Globus pallidus (tissue), 1 donor: ENCODE results near the gene MRPL40.
"Not testable (repeated sequence)": the region's sequence is repeated elsewhere in the genome, so short reads cannot be mapped to it uniquely, and the experiment has no call there.

Source experiments
- DNase-seq: peaks from one replicate; pipeline ENCODE4 v3.0.0-alpha.2; 2015; ENCODE audit warnings: low spot score

MRPL40 gene

DNA sequence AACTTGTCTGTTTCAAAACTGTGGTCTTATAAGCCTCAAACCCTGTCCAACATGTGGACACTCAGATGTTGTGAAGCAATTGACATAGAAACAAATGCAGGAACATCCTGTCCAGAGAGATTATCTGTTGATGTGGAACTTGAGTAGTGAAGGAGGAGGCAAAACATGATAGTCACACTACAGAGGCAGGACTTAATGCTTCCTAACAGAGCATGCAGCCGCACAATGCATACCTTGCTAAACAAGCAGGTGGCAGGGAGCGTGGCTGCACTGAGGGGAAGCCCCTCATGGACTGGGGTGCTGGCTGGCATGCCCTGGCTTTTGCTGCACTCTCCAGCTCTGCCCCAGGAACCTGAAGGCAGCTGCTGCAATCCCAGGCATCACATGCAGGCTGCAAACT, 9.8 kb downstream of the MRPL40 start:
- no peak for DNase-seq

DNA sequence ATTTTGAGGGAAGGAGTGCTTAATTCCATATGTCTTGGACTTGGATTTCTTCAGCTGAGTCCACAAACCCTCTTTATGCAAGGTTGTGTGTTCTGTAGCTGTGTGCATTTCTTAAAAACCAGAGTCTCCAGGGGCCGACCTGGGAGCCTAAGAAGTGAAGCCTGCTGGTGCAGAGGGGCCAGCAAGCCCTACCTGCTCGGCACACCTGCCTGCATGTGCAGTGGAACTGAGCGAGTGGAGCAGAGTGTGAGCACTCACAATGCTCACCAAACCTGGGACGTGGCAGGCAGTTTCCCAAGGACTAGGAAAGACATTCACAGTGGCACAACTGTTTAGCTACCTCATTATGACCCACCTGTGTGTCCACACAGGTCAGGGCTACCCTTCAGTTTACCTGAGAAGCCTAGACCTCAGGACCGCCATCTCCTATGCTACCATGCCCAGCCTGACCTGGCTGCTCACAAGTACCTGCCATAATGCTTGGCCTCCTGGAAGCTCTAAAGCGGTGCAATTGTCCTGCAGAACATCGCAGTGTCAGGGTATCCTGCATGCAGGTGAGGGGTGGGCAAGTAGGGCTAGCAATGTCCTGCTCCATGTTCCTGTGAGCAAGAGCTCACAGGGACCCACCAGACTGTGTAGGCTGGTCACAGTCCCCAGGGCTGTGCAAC, 11.3 kb downstream of the MRPL40 start:
- no peak for DNase-seq

DNA sequence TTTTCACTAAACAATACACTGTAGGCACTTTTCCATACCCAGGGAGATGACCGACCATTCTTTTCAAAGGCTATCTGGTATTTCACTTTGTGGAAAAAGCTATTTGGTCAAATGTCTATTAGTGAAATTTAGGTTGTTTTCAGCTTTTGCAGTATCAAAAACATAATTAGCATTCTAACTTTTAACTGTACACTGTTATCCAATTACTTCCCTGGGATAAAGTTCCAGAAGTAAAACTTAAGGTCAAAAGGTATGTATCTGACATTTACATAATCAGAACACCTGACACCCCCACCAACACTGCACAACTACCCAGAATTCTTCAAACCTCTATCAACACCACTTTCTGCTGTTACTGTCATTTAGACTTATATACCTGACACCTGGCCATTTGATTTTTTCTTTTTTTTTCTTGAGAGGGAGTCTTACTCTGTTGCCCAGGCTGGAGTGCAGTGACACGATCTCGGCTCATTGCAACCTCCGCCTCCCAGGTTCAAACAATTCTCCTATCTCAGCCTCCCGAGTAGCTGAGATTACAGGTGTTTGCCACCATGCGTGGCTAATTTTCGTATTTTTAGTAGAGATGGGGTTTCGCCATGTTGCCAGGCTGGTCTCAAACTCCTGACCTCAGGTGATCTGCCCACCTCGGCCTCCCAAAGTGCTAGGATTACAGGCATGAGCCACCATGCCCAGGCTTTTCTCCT, 13.1 kb downstream of the MRPL40 start:
- not testable (repeated sequence) for DNase-seq

DNA sequence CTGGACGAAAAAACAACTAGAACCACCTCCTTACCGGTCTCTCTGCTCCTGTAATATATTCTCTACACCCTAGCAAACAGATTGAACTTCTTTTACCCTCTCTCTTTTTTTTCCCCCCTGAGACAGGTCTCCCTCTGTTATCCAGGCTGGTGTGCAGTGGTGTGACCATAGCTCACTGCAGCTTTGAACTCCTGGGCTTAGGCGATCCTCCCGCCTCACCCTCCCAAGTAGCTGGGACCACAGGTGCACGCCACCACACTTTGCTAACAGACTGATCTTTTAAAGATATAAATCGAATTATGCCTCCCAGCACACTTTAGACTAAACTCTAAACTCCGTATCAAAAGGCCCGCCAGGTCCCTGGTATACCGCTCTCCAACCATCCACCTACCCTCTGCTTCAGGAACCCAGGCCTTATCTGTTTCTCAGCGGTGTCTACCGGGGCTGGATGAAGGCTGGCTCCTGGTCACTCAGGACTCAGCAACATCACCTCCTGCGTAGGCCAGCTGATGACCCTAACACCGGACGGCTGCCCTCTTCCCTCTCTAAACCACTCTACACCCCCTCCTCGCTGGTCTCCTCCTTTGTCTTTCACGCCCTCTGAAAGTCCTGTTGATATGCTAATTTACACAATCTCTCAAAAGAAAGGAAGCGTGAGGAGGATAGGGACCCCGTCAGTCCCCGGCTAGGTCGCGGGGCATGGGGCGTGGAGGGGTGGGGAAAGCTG, 14.4 kb downstream of the MRPL40 start:
- no peak for DNase-seq

DNA sequence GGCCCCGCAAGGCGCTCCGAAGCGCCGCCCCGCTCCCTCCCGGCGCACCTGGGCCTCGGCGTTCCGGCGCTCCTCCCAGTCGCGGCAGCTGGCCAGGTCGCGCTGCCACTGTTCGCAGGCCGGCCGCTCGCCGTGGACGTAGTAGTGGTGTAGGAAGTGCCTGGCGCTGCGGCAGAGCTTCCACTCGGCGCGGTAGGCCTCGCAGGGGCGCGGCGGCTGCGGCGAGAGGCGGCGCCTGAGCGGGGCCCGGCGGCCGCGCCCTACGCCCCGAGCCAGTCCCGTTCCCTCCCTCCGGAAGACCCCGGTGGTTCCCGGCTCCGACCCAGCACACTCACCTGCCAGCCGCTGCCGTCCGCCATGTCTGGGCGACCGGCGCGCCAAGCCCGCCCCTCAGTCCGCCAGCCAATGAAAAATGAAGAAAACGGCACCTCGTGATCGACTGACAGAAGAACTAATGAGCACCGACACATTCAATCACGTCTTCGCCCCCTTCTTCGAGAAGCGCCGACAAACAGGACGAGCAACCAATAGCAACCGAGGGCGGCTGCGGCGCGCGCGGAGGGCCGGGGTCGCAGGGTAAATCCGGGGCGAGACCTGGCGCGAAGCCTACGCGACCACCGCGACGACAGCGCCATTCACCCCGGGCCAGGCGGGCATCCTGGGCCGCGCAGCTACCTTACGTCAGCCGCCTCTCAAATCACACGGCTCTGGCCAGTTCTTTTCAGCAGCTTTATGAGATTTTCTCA, 15.2 kb downstream of the MRPL40 start, which contains the start of gene C22orf39:
Gene C22orf39, minus strand, starts transcription at position 382 of the 746 bp plus-strand sequence. Its CDS starts 23 bp downstream, at position 359.
- DNase-seq = peak; percentile 95

DNA sequence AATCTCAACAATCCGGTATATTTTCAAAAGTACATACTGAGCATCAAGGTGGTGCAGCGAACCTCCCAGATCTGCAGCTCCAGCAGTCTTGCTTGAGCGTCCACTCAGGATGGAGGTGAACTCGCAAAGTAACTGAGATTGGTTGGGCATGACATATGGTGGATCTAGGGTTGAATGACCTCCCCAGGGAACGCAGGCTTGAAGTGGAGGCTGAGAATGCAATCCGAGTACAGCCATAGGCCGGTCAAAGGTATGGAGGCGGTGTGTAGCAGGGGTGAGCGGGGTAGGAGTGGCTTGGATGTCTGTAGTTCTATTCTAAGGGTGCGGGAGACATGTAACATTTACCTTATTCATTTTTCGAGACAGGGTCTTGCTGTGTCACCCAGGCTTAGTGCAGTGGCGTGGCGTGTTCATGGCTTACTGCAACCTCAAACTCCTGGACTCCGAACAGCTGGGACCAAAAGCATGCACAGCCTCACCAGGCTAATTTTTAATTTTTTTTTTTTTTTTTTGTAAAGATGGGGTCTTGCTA, 15.8 kb downstream of the MRPL40 start:
- peak; percentile 31 for DNase-seq

DNA sequence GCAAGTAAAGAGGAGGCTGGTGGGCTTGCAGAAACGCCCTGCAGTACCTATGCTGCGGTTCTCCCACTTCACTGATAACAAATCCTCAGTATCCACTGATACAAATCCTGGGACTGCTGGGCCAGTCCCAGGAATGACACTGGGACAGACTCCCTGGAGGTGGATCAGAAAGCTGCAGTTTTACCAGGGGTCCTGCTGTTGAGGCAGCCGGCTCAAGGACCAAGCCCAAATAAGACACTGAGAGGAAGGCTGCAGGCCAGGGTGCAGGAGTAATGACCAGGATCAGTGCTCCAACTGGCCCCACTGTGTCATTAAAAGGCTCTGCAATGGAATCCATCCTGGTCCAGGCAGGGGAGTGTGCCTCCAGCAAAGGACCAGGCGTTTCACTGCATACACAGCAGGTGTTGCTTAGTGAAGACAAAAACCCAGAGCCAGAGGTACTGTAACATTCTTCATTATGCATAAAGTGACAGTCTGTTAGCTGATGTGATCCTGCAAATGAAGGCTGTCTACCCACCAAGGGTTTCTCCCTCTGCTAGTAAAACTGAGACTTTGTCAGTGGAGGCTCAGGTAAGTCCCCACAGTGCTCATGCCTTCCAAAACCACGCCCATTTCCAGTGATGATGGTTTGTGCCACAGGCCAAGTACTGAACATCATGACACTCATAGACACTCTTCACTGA, 16.5 kb downstream of the MRPL40 start:
- no peak for DNase-seq

DNA sequence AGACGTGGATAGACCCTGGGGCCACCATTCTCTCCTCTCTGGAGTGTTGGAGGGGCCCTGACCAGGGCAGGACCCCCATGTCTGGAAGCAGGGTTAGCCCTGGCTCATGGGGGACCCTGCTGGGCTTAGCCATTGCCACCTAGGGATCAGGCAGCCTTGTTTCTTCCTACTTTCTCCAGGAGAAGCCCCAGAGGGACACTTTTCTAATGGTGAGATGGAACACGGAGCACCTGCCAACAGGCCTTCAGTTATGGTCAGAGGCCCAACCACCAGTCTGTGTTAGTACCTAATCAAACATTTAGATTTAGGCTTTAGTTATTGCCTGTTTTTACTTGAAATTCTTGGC, 17.1 kb downstream of the MRPL40 start:
- no peak for DNase-seq

DNA sequence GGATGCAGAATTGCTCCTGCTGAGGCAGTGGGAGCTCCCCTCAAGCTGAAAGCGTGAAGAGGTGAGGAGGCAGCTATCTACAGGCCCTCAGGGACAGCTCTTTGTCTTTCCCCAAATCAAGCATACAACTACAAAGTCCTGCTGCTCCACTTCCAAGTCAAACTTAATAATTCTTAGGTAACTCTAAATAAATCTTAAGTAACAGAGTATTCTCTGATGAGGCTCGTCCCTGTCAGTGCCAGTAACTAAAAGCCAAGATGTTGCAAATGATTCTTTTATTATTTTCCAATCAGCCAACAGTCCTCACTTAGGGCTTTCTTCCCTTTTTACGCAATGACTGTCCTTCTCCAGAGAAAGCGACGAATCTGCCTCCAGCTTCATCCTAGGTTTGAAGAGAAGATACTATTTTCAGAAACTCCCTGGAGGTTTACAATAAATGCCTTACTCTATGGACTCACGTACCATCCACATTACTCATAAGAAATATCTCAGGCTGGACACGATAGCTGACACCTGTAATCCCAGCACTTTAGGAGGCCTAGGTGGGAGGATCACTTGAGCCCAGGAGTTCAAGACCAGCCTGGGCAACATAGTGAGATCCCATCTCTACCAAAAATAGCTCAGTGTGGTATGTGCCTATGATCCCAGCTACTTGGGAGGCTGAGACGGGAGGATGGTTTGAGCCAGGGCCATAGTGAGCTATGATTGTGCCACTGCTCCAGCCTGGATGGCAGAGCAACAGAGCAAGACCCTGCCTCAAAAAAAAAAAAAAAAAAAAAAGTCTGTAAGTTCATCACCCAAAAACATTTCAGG, 18.2 kb downstream of the MRPL40 start:
- DNase-seq = no peak

DNA sequence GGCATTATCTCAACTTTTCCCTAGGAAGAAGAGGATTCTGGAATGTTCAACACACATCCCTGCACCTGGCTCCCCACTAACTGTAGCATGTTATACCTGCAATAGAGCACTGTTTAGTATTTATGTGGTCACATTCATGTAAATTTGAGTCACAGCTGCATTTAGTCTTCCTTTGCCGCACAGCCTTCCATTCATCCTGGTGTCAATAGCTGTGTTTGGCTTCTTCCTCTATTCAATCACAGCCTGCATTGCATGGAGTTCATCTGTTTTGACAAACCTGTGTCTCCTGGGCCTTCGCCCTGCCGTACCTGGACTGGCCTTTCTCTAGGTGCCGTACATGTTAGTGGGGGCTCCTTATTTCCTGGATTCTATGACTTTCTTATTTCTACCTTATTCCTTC, 19.2 kb downstream of the MRPL40 start:
- no peak for DNase-seq

DNA sequence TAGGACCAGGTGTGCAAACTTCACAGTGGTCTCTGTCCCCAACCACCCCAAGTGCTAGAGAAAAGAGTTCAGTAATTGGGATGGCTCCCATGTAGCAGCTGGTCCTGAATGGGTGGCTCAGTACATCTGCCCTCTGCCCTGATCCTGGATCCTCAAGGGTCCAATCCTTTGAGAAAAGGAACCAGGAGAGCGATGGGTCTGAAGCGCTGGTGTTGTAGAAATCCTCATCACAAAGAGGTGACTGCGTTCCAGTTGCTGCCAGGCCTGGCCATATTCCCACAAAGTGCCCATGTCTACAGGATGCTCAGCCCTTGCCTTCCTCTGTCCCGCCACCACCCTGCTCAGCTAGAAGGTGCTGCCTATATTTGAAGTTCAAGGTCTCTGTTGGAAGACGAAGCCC, 21.4 kb downstream of the MRPL40 start:
- DNase-seq = no peak

DNA sequence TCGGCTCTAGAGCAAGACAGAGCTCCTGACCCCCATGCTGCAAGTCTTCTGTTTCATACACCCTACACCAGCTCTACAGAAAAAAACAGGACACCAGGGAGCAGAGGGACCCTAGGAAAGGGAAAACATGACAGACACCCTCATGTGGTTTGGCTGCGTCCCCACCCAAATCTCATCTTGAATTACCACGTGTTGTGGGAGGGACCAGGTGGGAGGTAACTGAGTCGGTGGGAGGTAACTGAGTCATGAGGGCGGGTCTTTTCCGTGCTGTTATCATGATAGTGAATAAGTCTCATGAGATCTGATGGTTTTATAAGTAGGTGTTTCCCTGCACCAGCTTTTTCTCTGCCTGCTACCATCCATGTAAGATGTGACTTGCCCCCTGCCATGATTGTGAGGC, 21.8 kb downstream of the MRPL40 start:
- DNase-seq = no peak

DNA sequence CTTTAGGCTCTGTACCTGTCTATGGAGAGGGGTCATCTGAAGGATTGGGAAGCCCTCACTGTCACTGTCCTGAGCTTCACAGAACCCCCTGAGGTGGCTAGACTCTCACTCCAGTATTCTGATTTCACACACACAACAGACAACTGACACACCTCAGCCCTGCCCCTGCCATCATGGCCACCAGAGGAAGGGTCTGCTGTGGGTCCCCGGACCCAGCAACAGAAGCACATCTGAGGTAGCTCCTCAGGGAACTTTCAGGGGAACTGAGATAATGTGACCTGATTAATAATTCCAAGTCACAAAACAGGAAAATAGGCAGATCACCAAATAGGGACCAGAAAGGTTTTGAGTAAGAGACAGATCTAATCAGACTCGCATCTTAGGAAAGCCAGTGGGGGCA, 22.7 kb downstream of the MRPL40 start:
- DNase-seq = no peak

DNA sequence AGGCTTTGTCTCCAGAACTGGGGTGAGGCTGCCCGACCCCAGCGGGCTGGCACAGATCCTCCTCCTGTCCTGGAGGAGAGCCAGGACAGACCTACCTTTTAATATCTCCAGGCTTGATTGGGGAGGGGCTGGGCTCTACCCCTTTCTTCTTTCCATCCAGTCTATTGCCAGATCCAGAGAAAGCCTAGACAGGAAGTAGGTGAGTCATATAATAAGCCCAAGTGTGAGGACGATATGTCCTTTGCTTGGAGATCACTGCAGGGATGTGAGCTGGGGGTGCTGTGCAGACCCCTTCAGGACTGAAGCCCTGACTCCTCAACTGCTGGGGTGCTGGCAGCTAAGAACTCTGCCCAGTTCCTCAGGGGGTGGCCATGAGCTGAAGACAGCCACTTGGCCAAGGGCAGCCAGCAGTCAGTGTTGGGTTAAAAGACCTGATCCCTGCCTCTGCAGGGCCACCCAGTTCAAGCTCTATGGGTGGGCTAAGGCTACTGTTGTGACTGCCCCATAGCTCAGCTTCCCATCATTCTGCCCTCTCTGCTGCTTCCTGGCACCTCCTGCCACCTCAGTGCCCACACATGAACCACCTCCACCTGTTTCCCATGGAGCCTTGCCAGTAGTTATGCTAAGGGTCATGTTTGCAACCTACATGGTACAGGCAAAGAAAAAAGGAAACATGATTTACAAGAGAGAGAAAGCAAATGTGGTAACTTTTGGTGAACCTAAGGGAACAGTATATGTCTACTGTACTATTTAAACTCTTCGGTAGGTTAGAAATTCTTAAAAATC, 23.4 kb downstream of the MRPL40 start:
- DNase-seq = no peak

DNA sequence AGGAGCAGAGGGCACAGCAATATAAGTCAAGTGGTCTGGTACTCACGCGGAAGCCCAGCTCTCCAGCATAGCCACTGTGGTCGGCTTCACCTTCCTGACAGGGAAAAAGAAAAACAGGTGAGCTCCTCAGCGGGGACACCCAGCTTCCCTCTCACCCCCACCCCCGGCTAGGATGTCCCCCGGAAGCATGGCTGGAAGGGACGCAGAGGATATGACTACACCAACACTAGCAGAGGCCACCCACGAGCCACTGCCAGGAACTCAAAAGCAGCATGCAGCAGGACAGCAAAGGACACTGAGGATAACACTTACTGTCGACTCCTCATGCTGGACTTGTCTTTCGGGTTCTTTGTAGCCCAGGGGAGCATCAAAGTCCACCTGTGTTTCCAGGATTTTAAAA, 24.2 kb downstream of the MRPL40 start:
- DNase-seq = no peak

DNA sequence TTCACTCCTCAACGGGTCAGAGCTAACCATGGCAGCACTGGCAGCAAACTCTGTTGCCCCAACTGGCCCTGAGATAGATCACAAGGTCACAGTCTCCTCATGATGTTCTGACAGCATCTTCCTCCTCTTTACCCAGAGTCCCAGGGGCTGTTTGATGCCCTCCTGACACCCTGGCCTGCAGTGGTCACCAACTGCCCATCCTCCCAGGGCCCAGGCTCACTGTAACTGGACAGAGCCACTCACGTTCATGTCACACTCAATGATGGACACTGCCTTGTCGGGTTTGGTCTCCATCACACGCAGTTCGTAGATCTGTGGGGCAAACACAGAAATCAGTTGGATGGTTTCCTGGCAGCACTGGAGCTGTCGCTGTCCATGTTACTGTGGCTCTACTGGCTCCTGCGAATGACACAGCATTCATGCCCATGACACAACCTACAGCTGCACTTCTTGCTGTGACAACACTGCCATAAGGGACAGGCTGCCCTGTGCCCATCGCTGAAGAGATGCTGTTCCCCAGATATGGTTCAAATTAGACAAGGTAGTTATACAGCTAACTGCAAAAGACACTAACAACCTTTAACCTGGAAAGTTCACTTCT, 25.6 kb downstream of the MRPL40 start:
- no peak for DNase-seq

DNA sequence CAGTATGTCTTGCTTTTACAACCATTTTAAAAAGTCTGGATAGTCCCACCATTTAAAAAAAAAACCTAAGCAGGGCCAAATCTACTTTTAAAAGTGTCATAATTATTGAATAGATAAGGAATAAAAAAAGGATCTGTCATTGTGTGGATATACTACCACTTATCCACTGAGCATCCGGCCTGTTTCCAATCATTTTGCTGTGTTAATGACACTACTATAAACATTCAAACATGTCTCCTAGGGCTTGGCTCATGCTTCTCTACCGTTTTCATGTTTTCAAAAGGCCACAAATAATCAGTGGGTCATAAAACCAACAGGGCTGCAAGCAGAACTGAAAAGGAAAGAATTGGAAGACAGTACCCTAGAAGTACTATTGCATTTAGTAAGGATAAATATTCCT, 27.7 kb downstream of the MRPL40 start:
- no peak for DNase-seq

DNA sequence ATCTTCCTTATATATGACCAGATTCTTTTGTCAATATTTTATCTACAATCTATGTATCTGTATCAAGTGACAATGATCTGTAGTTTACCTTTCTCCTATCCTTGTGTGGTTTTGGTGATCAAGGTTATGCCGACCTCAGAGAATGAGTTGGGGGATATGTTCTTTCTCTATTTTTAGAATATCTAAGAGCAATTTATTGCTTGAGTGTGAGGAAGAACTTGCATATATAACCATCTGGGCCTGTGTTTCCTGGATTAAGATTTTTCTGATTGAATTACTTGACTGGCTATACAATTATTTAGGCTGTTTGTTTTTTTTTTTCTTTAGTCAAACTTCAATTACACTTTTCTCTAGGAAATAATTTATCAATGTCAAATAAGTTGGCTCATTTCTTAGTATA, 29.2 kb downstream of the MRPL40 start:
- no peak for DNase-seq

DNA sequence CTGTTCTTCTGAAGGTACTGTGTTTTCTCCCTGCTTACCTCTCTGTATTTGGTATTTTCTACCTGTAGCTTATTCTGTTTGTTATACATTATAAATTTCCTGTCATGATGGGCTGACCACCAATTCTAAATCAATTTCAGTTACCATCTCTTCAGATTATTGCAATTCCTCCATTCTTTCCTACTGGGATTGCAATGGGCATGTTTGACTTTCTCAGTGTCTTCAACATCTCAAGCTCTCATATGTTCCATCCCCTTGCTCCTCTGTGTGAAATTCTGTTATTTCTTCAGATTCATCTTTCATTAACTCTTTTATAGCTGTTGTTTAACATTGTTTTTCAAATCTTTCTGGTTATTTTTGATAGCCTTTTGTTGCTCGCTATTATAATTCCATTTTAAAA, 30.7 kb downstream of the MRPL40 start:
- no peak for DNase-seq
